Fibroblast of peridontal ligament (primary cell): Measurements from ENCODE around the gene MT1M.
"Not testable (repeated sequence)": the region's sequence is repeated elsewhere in the genome, so short reads cannot be mapped to it uniquely, and the experiment has no call there.

Experiments used
- DNase-seq: peaks from one replicate; pipeline ENCODE4 v3.0.0-alpha.2; 2010; ENCODE audit errors: extremely low read depth

The MT1M gene

DNA sequence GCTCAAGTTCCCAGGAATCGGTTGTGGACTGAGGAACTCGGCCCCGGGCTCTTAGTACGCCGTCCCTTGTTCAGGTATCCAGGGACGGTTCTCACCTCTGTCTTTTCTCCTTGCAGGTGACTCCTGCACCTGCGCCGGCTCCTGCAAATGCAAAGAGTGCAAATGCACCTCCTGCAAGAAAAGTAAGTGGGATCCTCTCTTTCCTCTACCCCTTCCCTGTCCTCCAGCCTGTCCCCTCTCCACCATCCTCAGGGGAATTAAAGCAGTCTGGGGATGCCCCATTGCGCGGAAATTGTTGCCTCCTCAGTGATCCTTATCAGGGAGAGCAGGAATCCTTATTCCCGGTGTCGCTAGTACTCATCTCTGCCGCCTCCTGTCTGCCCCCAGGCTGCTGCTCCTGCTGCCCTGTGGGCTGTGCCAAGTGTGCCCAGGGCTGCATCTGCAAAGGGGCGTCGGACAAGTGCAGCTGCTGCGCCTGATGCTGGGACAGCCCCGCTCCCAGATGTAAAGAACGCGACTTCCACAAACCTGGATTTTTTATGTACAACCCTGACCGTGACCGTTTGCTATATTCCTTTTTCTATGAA, 23.5 kb upstream of the MT1M start:
- DNase-seq, result no peak

DNA sequence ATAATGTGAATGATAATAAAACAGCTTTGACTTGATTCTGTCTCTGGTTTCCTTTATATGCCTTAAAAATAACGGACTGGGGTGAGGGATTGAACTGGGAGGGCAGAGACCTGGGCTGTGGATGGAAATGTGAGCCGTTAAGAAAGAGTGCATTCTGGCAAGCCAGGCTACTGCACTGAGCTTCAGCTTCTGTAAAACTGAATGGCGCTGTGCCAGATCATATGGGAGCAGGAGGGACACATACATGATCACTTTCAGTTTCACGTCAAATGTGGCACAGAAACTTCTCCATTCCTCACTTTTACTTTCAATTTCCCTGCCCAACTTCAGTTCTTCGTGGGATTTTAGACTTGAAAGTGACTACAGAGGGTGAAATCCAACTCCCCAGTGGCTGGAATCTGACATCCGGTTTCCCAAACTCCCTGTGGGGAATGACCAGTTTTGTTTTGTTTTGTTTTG, 23.0 kb upstream of the MT1M start:
- DNase-seq, result peak; percentile 90

DNA sequence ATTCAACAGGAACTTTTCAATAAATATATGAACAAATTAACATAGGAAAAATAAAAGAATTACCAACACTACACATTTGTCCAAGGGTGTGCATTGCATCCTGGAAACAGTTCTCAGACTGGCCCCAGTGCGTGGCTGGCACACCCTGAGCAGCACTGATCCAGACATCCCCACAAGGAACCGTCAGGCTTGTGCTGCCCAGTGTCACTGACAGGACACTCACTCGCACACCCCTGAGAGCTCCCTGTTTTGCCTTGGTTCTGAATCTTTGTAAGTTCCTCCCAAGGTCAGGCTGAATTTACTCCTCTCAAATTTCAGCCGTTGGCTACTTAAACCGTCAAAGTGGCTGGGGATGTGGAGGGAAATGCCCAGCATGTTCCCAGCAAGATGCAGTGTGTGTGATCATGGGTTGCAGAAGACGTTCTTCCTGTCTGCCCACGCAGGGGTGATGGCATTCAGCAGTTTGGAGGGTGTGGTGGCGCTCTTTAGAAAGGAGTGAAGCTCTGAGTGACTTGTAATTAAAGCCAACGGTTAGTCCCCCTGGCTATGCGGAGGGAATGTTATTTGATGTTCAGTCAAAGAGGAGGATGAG, 22.3 kb upstream of the MT1M start:
- peak; percentile 82 for DNase-seq

DNA sequence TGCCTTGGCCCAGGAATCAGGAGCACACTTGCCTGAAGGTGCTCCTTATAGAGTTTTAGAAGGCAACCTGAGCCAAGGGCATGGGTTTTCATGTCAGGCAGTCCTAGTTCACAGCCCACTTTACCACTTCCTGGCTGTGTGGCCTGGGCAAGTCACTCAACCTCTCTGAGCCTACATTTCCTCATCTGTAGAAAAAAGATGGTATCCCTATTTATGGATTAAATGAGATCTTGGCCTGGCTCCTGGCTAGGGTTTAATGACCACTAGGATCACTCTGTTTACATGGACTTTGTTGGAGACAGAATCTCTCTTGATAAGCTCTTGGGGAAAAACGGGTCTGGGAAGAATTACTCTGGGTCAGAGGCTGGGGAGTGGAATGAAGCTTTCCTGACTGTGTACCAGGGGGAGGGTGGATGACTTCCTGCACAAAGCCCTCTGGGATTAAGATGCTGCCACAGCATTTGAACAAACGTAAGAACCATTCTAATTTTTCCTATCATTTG, 21.8 kb upstream of the MT1M start:
- peak; percentile 75 for DNase-seq

DNA sequence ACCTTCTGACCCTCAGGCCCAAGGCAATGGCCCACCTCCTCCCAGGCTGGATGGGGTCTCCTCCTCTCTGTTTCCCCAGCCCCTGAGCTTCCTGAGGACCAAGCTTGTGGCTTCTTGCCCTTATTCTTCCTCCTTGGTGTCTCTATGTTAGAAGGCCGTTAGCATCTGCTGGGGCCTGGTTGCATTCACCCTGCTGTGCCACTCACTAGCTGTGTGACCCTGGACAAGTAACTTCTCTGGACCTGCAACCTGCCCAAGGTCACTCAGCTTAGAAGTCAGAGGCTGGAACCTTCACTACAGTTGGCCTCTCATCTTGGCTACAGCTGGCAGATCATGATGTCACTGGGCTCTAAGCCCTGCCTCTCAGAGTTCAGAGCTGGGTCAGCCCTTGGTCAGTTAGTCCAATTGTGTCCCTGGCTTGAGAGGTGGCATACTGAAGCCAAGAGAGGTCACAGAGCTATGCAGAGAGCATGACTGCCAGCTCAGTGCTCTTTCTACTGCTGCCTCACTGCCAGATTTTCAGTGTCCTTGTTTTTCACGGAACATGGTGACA, 21.1 kb upstream of the MT1M start:
- DNase-seq, result peak; percentile 68

DNA sequence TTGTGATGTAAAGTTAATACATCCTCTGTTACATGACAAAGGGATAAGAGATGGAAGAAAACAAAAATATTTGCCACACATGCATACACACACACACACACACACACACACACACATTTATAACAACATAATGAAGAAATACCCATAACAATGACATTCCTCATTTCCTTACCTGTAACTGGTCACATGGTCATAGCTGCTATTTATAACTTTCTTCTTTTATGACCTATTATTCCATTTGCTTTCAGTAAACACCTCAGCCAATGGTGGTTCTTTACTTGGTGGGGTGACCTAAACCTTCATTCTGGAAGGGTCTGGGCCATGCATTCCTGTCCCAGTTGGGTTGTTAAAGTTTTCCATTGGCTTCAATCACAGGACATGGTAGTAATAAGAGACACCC, 18.8 kb upstream of the MT1M start:
- no peak for DNase-seq

DNA sequence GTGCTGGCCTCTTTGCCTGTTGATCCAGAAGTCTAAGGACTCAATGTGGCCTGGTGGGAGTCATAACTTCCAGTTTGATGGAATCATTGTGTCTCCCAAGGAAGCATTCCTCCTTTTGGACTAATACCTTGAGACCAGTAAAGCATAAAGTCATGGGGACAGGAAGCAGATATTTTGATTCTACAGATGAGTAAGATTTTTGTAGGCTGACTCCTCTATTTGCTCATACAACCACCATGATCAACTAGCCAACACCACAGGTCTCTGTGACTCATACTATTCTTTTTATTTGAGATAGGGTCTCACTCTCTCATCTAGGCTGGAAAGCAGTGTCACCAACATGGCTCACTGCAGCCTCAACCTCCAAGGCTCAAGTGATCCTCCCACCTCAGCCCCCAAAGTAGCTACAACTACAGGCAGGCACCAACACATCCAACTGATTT, 17.9 kb upstream of the MT1M start:
- DNase-seq, result peak; percentile 19

DNA sequence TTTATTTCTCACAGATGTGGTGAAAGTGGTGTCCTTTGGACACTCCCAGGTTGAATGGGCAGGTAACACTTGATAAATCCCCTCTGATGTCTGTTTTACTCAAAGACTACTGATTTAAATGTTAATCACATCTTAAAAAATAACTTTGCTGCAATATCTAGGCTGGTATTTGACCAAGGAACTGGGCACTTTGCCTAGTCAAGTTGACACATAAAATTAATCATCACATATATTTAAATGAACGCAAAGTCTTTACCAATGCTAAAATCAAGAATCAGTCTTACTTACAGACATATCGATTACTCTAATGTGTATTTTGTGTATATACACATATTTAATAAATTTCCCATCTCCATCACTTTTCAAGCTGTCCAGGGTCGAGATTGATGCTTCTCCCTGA, 17.1 kb upstream of the MT1M start:
- peak; percentile 38 for DNase-seq

DNA sequence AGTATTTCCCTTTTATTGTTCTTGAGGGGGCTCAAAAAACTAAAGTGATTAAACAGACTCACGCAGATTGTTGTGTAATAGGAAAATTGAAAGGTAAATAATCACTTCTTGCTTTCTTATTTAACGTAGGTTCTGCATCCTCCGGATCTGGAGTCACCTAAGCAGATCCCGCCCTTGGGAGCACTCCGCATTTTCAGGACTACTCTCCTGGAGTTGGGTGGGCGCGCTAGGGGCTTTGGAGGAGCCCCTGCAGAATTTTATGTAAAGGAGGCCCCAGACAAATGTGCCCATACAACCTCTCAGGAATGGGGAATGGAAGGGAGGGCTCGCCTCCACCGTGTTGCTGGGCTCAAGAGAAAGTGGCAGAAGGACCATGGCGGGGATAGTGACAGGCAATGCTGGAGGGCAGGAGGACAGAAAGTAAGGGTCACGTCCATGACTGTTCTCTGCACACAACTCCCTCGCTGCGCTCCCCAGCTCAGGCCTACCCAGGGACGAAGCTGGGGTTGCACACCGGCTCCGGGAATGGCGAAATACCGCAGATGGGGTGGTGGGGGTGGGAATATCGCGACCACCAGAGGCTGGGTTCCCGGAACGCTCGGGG, 15.7 kb upstream of the MT1M start:
- no peak for DNase-seq

DNA sequence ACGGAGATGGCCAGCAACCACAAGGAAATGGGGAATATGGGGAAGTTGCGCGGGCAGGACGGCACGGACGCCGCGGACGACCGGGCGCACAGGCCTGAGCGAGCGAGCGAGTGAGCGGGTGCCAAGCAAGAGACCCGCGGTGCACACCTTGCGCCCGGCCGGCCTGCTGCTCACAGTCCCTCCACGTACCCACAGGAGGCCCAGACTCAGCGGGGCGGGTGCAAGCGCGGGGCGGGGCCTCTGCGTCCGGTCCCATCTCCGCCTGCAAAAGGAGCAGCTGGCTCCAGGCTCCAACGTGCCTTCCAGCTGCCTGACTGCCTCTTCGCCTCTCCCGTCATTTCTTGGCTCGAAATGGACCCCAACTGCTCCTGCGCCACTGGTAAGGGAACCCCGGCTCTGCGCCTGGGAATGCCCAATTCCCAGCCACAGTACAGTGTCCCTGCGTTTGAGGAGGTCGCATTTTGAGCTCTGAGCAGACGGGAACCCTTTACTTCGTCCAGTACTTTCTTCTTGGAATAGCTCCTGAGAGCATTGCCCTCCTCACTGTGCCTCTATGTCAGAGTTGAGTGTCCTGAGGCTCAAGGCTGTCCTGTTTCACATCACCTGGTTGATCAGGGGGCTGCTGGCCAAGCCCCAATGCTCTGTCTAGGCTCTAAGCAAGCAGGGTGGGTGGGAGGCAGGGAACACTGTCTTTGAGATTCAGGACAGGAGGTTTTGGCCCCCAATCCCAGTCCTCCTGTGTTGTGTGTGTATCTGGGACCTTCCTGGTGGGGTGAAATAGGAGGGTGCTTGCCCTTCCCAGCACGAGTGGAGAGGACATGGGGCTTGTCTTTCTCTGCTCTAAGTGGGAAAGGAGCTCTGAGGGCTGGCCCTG, 15.0 kb upstream of the MT1M start:
- peak; percentile 68 for DNase-seq

DNA sequence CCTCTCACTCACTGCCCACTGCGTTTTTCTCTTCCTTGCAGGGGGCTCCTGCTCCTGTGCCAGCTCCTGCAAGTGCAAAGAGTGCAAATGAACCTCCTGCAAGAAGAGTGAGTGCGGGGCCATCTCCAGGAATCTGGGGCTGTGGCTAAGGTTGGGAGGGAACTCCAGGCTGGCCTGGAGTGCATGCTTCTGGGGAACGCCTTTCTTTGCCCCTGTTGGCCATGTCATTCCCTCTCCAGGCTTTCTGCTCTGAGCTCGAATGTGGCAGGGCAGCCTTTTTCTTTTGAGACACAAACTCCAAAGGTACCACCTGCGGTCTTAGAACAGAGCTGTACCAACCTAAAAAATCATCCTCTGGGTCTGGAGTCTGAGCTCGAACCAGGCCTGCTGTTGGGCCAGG, 14.3 kb upstream of the MT1M start:
- DNase-seq, result no peak

DNA sequence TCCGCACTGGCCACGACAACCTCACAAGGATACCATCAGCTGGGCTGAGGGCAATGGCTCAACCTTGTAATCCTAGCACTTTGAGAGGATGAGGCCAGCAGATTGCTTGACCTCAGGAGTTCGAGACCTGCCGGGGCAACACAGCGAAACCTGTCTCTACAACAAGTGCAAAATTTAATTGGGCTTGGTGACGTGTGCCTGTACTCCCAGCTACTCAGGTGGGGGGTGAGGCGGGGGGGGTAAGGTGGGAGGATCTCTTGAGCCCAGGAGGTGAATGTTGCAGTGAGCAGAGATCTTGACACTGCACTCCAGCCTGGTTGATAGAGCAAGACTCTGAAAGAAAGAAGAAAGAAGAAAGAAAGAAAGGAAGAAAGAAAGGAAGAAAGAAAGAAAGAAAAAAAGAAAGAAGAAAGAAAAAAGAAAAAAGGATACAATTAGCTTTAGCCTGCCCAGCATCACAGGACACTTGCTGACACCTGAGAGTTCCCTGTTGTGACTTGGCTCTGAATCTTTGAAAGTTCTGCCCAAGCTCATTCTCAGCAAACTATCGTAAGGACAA, 12.0 kb upstream of the MT1M start:
- no peak for DNase-seq

DNA sequence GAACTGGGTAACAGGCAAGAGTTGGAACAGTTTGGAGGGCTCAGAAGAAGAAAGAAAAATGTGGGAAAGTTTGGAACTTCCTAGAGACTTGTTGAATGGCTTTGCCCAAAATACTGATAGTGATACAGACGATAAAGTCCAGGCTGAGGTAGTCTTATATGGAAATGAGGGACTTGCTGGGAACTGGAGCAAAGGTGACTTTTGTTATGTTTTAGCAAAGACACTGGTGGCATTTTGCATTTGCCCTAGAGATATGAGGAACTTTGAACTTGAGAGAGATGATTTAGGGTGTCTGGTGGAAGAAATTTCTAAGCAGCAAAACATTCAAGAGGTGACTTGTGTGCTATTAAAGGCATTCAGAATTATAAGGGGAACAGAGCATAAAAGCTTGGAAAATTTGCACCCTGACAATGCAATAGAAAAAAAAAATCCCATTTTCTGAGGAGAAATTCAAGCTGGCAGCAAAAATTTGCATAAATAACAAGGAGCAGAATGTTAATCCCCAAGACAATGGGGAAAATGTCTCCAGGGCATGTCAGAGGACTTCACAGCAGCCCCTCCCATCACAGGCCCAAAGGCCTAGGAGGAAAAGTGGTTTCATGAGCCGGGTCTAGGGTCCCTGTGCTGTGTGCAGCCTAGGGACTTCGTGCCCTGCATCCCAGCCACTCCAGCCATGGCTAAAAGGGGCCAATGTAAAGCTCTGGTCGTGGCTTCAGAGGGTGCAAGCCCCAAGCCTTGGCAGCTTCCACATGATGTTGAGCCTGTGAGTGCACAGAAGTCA, 10.6 kb upstream of the MT1M start:
- not testable (repeated sequence) for DNase-seq

DNA sequence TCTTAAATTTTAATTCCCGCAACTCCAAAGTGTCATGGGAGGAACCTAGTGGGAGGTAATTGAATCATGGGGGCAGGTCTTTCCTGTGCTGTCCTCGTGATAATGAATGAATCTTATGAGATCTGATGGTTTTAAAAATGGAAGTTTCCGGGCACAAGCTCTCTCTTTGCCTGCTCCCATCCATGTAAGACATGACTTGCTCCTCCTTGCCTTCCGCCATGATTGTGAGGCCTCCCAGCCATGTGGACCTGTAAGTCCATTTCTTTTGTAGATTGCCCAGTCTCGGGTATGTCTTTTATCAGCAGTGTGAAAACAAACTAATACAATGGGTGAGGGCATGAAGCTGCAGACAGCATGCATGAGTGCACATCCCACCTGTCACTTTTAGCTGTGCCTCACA, 9.3 kb upstream of the MT1M start:
- DNase-seq, result not testable (repeated sequence)

DNA sequence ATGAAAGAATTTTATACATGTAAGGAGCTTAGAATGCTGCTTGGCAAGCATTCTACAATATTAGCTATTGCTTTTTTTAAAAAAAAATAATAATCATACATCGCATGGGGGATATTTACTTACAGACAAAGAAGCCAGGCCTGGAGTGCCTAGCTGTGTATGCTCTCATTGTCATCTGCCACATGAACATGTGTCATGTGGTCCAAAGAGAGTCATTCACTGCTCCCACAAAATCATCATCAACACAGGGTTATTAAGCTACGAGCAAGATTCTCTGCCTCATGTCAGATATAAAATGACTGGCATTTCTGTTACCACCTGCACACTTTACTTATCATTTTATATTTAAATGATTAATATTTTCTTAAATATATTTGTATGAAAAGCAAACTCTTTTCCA, 8.8 kb upstream of the MT1M start:
- no peak for DNase-seq

DNA sequence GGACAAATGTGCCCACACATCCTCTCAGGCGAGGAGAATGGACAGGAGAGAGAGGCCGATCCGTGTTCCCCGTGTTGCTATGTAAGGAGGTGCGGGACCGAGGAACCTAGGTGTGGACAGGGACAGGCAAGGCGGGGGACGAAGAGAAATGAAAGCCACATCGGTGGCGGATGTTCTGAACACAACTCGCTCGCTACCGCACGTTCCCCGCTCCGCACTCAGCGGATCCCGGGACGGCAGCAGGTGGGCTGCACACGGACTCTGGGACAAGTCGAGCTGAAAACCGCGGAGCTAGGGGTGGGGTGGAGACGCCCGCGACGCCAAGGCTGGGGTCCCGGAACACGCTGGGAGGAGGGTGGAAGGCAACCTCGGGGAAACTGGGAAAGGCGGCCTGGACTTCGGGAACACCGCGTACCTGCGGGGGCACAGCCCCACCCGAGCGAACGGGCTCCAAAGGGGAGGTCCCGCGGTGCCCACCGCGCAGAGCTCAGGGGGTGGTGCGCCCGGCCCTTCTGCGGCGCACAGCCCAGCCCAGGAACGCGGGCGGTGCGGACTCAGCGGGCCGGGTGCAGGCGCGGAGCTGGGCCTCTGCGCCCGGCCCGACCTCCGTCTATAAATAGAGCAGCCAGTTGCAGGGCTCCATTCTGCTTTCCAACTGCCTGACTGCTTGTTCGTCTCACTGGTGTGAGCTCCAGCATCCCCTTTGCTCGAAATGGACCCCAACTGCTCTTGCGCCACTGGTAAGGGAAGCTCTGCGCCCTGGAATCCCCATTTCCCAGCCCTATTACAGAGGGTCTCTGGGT, 7.1 kb upstream of the MT1M start, which contains the start of gene MT1E:
Gene MT1E, plus strand, starts transcription at position 642 of the 803 bp plus-strand sequence. Its CDS starts 71 bp downstream, at position 713.
- peak; percentile 70 for DNase-seq

DNA sequence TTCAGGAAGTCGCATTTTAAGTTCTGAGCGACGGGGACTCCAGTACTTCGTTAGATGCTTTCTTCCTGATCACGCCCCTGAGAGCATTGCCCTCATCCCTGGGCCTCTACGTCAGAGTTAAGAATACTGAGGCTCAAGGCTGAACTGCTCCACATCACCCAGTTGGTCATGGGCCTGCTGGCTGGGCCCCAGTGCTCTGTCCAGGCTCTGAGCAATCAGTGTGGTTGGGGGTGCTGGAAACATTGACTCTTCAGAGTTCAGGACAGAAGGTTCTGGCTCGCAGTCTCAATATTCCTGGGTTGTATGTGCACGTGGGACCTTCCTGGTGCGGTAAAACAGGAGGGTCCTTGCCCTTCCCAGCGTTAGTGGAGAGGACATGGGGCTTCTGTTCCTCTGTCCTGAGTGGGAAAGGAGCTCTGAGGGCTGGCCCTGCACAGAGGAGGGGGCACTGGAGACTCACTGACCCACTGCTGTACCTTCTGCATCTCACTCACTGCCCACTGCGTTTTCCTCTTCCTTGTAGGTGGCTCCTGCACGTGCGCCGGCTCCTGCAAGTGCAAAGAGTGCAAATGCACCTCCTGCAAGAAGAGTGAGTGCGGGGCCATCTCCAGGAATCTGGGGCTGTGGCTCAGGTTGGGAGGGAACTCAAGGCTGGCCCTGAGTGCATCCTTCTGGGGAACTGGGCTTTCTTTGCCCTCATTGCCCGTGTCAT, 6.4 kb upstream of the MT1M start:
- peak; percentile 87 for DNase-seq

DNA sequence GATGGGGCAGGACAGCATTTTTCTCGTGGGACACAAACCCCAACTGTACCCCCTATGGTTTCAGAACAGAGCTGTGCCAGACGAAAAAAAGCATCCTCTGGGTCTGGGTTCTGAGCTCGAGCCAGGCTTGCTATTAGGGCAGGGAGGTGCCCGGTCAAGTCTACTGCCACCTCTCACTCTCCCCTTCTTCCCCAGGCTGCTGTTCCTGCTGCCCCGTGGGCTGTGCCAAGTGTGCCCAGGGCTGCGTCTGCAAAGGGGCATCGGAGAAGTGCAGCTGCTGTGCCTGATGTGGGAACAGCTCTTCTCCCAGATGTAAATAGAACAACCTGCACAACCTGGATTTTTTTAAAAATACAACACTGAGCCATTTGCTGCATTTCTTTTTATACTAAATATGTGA, 5.8 kb upstream of the MT1M start:
- DNase-seq, result no peak
